ENCODE data around the gene ROBO1. TPM values are rescaled to one million over a fixed set of nuclear protein-coding genes. Genes with fewer than 3 reads are reported as not detected.

The ROBO1 gene
- total and polyA plus RNA-seq, 2 donors (not counting 3 experiments of a cell fraction or from before 2014, with no cell fraction given), result 5.9 to 14.2 TPM

DNA sequence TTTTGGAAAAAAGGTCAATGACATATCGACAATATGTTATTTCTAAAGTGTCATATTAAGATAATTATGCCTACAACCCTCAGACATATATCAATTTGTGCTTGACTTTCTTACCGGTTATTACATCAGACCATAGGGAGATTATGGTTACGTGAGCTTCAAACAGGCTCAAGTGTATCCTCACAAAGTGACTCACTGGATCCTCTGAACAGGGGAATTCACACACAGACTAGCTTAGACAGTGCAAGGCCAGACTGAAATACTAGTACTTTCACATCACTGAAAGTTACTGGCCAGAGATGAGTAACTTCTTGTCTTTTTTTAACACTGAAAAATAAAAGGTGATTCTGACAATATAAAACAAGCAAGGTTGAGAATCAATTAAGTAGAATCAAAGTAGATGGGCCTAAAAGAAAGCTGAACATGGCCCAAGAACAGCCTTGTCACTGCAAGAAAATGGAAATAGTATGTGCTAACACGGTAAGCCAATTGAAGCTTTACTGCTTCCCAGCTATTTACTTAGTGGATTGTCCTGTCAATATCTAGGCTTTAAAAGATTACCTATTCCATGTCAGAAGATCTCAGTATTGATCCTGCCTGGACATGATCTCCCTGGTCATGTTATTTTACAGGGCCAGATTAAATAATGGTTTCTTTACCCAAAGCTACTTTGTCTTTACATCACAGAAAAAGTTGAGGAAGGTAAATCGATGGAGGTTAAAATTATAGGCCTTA lies 848.6 kb downstream of the ROBO1 start:
- ChIA-PET POLR2A (no interaction called here), CTCF (interaction anchor here (0.7 kb wide), 1 partner anchor 9 kb away, joined by 3 read pairs; no protein-coding TSS in a partner anchor)
- BruUV-seq (replicated peaks), result no TSS peak
- no peaks in the 10 kb centered on the region for H4K20me1 ChIP-seq (replicated peaks; ENCODE audit: control insufficient read depth, extremely low read depth, insufficient read depth, low read length)
- no peak overlapping the region for H3K4me2 ChIP-seq (ENCODE audit: insufficient read depth, low read length)
- peaks cover 2% of the 10 kb centered on the region for H3K4me1 ChIP-seq (ENCODE audit: control insufficient read depth, extremely low read depth, insufficient read depth, low read length)
- H3K36me3 ChIP-seq (ENCODE audit: control insufficient read depth in 2 of 2, extremely low read depth in 1 of 2, insufficient read depth in 2 of 2, low read length in 2 of 2), result no peaks in the 10 kb centered on the region
- H3K9me3 ChIP-seq (replicated peaks; ENCODE audit: control insufficient read depth, insufficient read depth, low read length), result no peaks in the 10 kb centered on the region
- dilution Hi-C loops (cut with MboI; ENCODE audit: extremely low pct_ligation_motif_present, low sequenced_read_pairs), result no loop called here
- no peak overlapping the region for H2AFZ ChIP-seq (ENCODE audit: low read depth, low read length)
- no peak overlapping the region for H3K27ac ChIP-seq (ENCODE audit: insufficient read depth, low read depth, low read length)
- H3K4me3 ChIP-seq (replicated peaks in 1 of 3; ENCODE audit: insufficient read depth in 1 of 3, low read depth in 1 of 3, low read length in 3 of 3), result no peak overlapping the region
- no peak for FAIRE-seq
- TF ChIP-seq FOS (IDR thresholded peaks at IDR 0.05; ENCODE audit: borderline replicate concordance, insufficient read depth, low read length), result no peak
- no peak for TF ChIP-seq POLR2AphosphoS5 (IDR thresholded peaks at IDR 0.05; ENCODE audit: insufficient read depth, low read depth, low read length)
- TF ChIP-seq POLR2A (IDR thresholded peaks at IDR 0.05; ENCODE audit: low read depth, low read length), result no peak
- TF ChIP-seq, protein P1, sequence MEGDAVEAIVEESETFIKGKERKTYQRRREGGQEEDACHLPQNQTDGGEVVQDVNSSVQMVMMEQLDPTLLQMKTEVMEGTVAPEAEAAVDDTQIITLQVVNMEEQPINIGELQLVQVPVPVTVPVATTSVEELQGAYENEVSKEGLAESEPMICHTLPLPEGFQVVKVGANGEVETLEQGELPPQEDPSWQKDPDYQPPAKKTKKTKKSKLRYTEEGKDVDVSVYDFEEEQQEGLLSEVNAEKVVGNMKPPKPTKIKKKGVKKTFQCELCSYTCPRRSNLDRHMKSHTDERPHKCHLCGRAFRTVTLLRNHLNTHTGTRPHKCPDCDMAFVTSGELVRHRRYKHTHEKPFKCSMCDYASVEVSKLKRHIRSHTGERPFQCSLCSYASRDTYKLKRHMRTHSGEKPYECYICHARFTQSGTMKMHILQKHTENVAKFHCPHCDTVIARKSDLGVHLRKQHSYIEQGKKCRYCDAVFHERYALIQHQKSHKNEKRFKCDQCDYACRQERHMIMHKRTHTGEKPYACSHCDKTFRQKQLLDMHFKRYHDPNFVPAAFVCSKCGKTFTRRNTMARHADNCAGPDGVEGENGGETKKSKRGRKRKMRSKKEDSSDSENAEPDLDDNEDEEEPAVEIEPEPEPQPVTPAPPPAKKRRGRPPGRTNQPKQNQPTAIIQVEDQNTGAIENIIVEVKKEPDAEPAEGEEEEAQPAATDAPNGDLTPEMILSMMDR (IDR thresholded peaks at IDR 0.05; ENCODE audit: extremely low read depth in 1 of 2, insufficient read depth in 1 of 2, low read depth in 1 of 2, low read length in 2 of 2), result no peak
- TF ChIP-seq GATA2 (IDR thresholded peaks at IDR 0.05; ENCODE audit: insufficient read depth, insufficient read length, low read depth, low read length), result no peak
- TF ChIP-seq EZH2 (IDR thresholded peaks at IDR 0.05; ENCODE audit: borderline replicate concordance, low read depth, low read length, severe bottlenecking), result no peak
- no peak for TF ChIP-seq MYC (IDR thresholded peaks at IDR 0.05; ENCODE audit: low read depth, low read length)
- TF ChIP-seq JUN (IDR thresholded peaks at IDR 0.05; ENCODE audit: borderline replicate concordance, insufficient read depth, insufficient read length, low read depth), result no peak
- TF ChIP-seq, protein P2, sequence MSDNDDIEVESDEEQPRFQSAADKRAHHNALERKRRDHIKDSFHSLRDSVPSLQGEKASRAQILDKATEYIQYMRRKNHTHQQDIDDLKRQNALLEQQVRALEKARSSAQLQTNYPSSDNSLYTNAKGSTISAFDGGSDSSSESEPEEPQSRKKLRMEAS (IDR thresholded peaks at IDR 0.05; ENCODE audit: insufficient read depth, insufficient read length), result no peak
- intact Hi-C loops (cut with micrococcal nuclease), result no loop called here
- H3K9ac ChIP-seq (replicated peaks; ENCODE audit: extremely low read depth, insufficient read depth, low read length), result no peak overlapping the region
- H3K9me1 ChIP-seq (replicated peaks; ENCODE audit: control insufficient read depth, extremely low read depth, insufficient read depth, low read length), result no peaks in the 10 kb centered on the region
- DNase-seq (ENCODE audit: low read depth, low spot score), result no peak
- H3K27me3 ChIP-seq (ENCODE audit: control insufficient read depth in 2 of 2, insufficient read depth in 2 of 2, low read length in 2 of 2), result no peaks in the 10 kb centered on the region
- H3K79me2 ChIP-seq (ENCODE audit: control insufficient read depth, insufficient read depth, low read length), result no peaks in the 10 kb centered on the region

All from endothelial cell of umbilical vein (primary cell).